Measurements from ENCODE around the gene KCNQ4. TPM values are rescaled to one million over a fixed set of nuclear protein-coding genes. Genes with fewer than 3 reads are reported as not detected.
A peak's percentile ranks its signal among the peaks of the same experiment; 100 is the strongest.

The KCNQ4 gene
- total RNA-seq, 1 donor from 2014 or later: 1.5 TPM

GRCh38 chr1:40763742-40764532 is 19.6 kb upstream of the KCNQ4 start:
- no peaks in the 10 kb centered on the region for H3K27me3 ChIP-seq (ENCODE audit: low read depth)
- no peak overlapping the region for H3K27ac ChIP-seq (replicated peaks)

DNA sequence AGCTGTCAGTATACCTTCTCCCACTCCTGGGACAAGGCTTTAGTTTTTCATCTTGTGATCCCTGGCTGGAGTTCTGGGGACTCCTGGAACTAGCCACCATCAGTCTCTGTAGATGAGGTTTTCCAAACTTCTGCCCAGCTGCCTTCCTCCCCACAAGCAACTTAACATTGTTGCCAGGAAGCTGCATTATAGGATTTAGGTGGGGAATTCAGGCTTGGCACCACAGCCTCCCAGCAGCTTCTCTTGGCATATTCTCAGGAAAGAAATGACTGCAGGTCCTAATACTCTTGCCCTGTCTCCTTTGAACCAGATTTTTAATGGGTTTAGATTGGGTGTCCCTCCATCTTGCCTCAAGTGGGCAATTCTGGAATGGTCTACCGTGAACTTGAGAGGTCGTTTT is 18.6 kb upstream of the KCNQ4 start:
- intact Hi-C loops (cut with micrococcal nuclease): no loop called here
- H3K4me1 ChIP-seq: peaks cover 94% of the 10 kb centered on the region
- no peaks in the 10 kb centered on the region for H3K9me3 ChIP-seq (replicated peaks)
- TF ChIP-seq, protein P1, sequence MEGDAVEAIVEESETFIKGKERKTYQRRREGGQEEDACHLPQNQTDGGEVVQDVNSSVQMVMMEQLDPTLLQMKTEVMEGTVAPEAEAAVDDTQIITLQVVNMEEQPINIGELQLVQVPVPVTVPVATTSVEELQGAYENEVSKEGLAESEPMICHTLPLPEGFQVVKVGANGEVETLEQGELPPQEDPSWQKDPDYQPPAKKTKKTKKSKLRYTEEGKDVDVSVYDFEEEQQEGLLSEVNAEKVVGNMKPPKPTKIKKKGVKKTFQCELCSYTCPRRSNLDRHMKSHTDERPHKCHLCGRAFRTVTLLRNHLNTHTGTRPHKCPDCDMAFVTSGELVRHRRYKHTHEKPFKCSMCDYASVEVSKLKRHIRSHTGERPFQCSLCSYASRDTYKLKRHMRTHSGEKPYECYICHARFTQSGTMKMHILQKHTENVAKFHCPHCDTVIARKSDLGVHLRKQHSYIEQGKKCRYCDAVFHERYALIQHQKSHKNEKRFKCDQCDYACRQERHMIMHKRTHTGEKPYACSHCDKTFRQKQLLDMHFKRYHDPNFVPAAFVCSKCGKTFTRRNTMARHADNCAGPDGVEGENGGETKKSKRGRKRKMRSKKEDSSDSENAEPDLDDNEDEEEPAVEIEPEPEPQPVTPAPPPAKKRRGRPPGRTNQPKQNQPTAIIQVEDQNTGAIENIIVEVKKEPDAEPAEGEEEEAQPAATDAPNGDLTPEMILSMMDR (IDR thresholded peaks at IDR 0.05; ENCODE audit: borderline replicate concordance): no peak
- no peak for DNase-seq
- H3K27ac ChIP-seq (replicated peaks): no peak overlapping the region
- no peaks in the 10 kb centered on the region for H3K27me3 ChIP-seq (ENCODE audit: low read depth)
- H3K4me3 ChIP-seq: no peak overlapping the region
- peaks cover 99% of the 10 kb centered on the region for H3K36me3 ChIP-seq

More at GRCh38 chr1:40763742-40764532, 19.6 kb upstream of the KCNQ4 start:
- no peak for DNase-seq
- Histone ChIP-seq H3K36me3 (peaks cover 99% of the 10 kb centered on the region), H3K4me1 (peaks cover 83% of the 10 kb centered on the region), H3K4me3 (no peak overlapping the region), H3K9me3 (replicated peaks) (no peaks in the 10 kb centered on the region)
- intact Hi-C loops (cut with micrococcal nuclease): no loop called here
- TF ChIP-seq, protein P1 (IDR thresholded peaks at IDR 0.05; ENCODE audit: borderline replicate concordance): no peak

GRCh38 chr1:40766017-40766416 is 17.6 kb upstream of the KCNQ4 start:
- Histone ChIP-seq H3K27me3 (ENCODE audit: low read depth) (no peaks in the 10 kb centered on the region), H3K4me3 (no peak overlapping the region), H3K36me3 (peaks cover 99% of the 10 kb centered on the region), H3K4me1 (peaks cover 88% of the 10 kb centered on the region), H3K9me3 (replicated peaks) (no peaks in the 10 kb centered on the region), H3K27ac (replicated peaks) (no peak overlapping the region)
- intact Hi-C loops (cut with micrococcal nuclease): no loop called here
- no peak for DNase-seq
- TF ChIP-seq, protein P1 (IDR thresholded peaks at IDR 0.05; ENCODE audit: borderline replicate concordance): no peak

DNA sequence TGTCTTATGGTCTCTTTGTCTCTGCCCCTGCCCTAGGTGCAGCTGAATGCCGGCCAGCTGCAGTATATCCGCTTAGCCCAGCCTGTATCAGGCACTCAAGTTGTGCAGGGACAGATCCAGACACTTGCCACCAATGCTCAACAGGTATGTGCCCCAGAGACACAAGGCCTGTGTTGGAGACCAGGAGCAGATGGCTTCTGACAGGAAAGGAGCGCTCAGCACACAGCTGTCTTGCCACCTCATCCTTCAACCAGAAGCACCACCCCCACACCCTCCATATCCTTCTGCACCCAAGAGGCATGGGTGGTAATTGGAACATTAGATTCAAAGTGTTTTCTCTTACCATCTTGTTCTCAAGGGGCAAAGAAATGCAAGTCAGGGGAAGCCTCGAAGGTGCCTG is 17.0 kb upstream of the KCNQ4 start:
- H3K4me1 ChIP-seq: peaks cover 82% of the 10 kb centered on the region

GRCh38 chr1:40768146-40768990 is 15.2 kb upstream of the KCNQ4 start:
- intact Hi-C loops (cut with micrococcal nuclease): no loop called here
- peak overlapping the region; percentile 43 for H3K27ac ChIP-seq (replicated peaks)
- H3K9me3 ChIP-seq (replicated peaks): no peaks in the 10 kb centered on the region
- no peak for DNase-seq
- H3K4me1 ChIP-seq: peaks cover 71% of the 10 kb centered on the region
- no peak overlapping the region for H3K4me3 ChIP-seq
- H3K27me3 ChIP-seq (ENCODE audit: low read depth): no peaks in the 10 kb centered on the region
- TF ChIP-seq, protein P1 (IDR thresholded peaks at IDR 0.05; ENCODE audit: borderline replicate concordance): no peak
- H3K36me3 ChIP-seq: peaks cover 95% of the 10 kb centered on the region

More for the DNA sequence above, 17.0 kb upstream of the KCNQ4 start:
- Histone ChIP-seq H3K9me3 (replicated peaks) (no peaks in the 10 kb centered on the region), H3K27ac (replicated peaks) (no peak overlapping the region), H3K27me3 (ENCODE audit: low read depth) (no peaks in the 10 kb centered on the region), H3K36me3 (peaks cover 99% of the 10 kb centered on the region), H3K4me3 (no peak overlapping the region)
- TF ChIP-seq, protein P1 (IDR thresholded peaks at IDR 0.05; ENCODE audit: borderline replicate concordance): no peak
- intact Hi-C loops (cut with micrococcal nuclease): no loop called here
- no peak for DNase-seq
